Suprapubic skin (tissue), 3 donors: Measurements from ENCODE around the gene ABCG4.

Source experiments
- CTCF ChIP-seq, 2 donors: fragments of 200-600 bp in 1 of 2; fragments of 450-650 bp in 1 of 2; sonication (generic) in 1 of 2; IDR thresholded peaks; one replicate each; pipeline ENCODE4 v1.5.1; 2016 to 2019; ENCODE audit warnings: antibody characterized with exemption in 2 of 2, mild to moderate bottlenecking in 1 of 2, moderate library complexity in 1 of 2
- EP300 ChIP-seq: sonication (generic); formaldehyde crosslinking; IDR thresholded peaks from one replicate; pipeline ENCODE4 v1.6.1; 2017; ENCODE audit warnings: antibody characterized with exemption
- POLR2A ChIP-seq, 2 donors: fragments of 450-650 bp; IDR thresholded peaks; one replicate each; pipeline ENCODE4 v1.6.1; 2017; ENCODE audit warnings: antibody characterized with exemption in 2 of 2, mild to moderate bottlenecking in 2 of 2, moderate library complexity in 2 of 2

GRCh38 chr11:119209186-119209585 is 60.3 kb downstream of the ABCG4 start:
- no peak for TF ChIP-seq CTCF (IDR thresholded peaks at IDR 0.05)
- no peak for TF ChIP-seq POLR2A (IDR thresholded peaks at IDR 0.05)
- no peak for TF ChIP-seq EP300
